Mesenteric fat pad (tissue), 1 donor: ENCODE results near the gene CST5. TPM values are rescaled to one million over a fixed set of nuclear protein-coding genes. Genes with fewer than 3 reads are reported as not detected.
"Not testable (repeated sequence)": the region's sequence is repeated elsewhere in the genome, so short reads cannot be mapped to it uniquely, and the experiment has no call there.

Experiments
- DNase-seq: peaks from one replicate; pipeline ENCODE4 v3.0.0-alpha.2; 2020; ENCODE audit warnings: low spot score
- long read RNA-seq: library from polyadenylated mRNA; unstranded; transcript quantifications from one replicate; pipeline ENCODE4 v2.0.0, GENCODE V29; 2020
- total RNA-seq: library from RNA; stranded (reverse); fragmentation: NEBNext Ultra II Directional; extraction: Animal tissue kit (Norgen Biotek cat#: 25700); gene quantifications from one replicate; pipeline ENCODE4 v1.2.1, GENCODE V29; 2021
- donor health status: DM: yes; HTN: yes; CAD: no.

Gene CST5, protein sequence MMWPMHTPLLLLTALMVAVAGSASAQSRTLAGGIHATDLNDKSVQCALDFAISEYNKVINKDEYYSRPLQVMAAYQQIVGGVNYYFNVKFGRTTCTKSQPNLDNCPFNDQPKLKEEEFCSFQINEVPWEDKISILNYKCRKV
- not detected for total RNA-seq
- long read RNA-seq, result 0 reads

DNA sequence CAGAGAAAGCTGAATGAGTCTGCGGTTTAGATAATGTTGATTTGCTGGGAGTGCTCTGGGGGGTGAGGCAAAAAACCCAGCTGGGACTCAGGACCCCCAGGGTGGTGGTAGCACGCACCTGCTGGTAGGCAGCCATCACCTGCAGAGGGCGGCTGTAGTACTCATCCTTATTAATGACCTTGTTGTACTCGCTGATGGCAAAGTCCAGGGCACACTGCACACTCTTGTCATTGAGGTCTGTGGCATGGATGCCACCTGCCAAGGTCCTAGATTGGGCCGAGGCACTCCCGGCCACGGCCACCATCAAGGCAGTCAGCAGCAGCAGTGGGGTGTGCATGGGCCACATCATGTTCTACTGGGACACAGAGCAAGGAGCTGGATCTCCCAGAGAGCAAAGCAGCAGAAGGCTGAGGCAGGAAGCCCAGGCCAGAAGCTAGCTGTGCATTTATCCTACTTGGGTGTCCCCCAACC lies at the start of gene CST5:
Gene CST5 (minus strand): TSS at position 421 of the 471 bp plus-strand sequence. CDS start 72 bp downstream, at position 349.
- no peak for DNase-seq

- no peak for DNase-seq
Measured at GRCh38 chr20:23928788-23929187, 49.2 kb upstream of the CST5 start.

- no peak for DNase-seq
Measured at GRCh38 chr20:23928353-23928752, 48.8 kb upstream of the CST5 start.

- DNase-seq, result no peak
Measured at GRCh38 chr20:23926944-23927872, 47.7 kb upstream of the CST5 start.

DNA sequence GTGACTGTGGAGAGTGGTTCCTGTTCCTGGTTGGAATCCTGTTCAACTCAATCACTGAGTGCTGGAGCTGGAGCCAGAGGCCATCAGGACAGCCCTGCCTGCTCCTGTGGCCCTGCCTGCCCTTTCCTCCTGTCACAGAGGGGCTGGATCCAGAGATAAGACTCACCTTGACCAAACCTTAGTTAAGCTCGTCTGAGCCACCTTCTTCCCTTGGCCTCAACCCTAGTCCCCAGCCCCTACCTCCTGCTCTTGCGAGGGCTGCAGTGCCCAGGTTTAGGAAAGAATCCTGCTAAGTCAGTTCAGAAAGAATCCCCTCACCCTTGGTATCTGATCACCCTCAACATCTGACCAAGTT lies 47.0 kb upstream of the CST5 start:
- DNase-seq, result no peak

DNA sequence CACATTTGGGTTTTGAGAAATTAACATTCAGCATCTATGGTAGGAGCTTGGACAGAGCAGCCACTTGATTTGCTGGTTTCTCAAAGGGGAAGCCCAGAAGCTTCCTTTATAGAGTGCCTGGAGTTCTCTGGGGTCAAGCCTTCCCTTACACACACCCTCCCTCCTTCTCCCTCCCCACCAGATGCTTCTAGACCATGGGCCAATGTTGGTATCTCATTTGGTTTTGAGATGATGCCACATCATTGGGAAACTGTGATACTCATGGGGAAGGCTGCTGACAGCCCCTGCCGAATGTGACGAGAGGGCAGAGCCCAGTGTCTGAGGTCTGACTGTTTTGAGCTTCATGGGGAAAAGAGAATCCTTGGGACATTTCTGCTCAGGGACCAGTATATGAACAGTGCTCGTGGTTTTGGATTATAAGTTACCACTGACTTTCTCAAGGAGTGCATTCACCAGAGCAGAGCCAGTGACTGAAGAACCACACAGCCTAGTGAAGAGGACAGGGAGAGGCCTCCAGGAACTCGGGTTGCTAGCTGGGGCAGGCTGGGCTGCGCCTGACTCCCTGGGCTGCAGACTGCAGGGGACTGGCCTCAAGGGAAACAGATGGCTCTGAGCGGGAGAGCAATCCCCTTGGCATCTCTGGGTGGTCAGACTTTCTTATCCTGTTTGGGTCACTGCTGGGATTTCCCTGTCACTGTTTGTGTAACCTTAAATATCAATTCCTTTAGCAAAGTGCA lies 46.4 kb upstream of the CST5 start:
- no peak for DNase-seq

GRCh38 chr20:23924751-23925150 lies 45.2 kb upstream of the CST5 start:
- DNase-seq, result no peak

DNA sequence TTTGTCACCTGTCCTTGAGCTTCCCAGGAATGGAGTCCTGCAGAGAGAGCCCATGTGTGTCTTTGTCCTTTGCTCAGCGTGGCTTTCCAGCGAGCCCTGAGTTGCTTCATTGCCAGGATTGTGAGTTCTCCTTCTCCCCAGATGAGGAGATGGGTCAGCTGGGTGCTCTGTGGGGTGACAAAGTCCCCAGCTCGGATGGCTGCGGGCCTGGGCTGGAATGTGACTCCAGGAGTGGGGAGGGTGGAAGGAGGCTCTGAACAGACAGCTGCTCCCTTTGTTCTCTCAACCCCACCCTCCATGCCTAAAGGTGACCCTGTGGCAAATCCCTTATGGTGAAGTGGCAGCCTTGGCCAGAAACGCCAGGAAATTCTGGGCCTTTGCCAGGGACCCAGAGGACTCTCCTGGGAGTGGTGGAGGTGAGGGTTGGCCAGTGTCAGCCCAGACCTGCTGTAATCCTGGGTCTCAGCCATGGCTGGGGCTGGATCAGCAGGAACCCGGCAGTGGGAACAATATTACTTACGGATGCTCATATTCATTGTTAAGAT lies 44.4 kb upstream of the CST5 start:
- DNase-seq, result no peak

GRCh38 chr20:23923311-23923710 lies 43.8 kb upstream of the CST5 start:
- no peak for DNase-seq

- DNase-seq, result no peak
Measured at GRCh38 chr20:23920408-23921325, 41.1 kb upstream of the CST5 start.

- DNase-seq, result no peak
Measured at GRCh38 chr20:23918896-23919295, 39.3 kb upstream of the CST5 start.

GRCh38 chr20:23918101-23918862 lies 38.7 kb upstream of the CST5 start:
- no peak for DNase-seq

- no peak for DNase-seq
Measured at GRCh38 chr20:23917024-23917725, 37.6 kb upstream of the CST5 start.

DNA sequence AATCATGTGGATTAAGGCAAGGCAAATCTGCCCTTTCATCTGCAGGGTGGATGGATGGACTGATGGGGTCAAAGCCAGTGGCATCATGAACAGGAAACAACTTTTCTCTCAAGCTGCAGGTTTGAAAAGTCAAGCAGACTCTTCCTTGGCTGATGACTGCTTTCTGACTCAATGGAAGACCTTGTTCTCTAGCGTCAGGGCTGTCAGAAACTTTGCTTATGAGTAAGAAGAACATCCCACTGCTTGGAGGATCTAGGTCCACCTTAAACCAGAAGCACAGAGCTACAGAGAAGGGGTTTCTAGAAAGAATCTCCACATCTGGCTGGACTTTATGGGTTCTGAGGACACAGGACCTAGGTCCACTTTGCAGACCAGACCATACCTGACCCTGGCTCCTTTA lies 36.3 kb upstream of the CST5 start:
- no peak for DNase-seq

- not testable (repeated sequence) for DNase-seq
Measured at GRCh38 chr20:23914469-23914868, 34.9 kb upstream of the CST5 start.

DNA sequence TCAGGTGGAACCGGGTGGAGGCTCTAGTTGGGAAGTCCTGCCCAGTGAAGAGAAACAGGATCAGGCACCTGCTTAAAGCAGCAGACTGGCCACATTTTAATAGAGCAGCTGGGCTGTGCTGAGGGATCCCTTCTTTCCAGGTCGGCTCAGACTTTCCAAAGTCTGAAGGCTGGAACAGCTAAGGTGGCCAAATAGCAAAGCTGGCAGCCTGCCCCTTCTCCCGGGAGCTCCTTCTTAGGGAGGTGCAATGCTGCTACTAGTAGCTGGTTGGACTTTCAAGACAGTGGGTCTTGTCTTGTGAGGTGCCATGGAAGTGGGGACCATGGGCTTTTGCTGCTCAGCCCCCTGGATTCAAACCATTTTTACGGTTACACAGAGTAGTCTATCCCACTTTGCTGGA lies 30.7 kb upstream of the CST5 start:
- no peak for DNase-seq

DNA sequence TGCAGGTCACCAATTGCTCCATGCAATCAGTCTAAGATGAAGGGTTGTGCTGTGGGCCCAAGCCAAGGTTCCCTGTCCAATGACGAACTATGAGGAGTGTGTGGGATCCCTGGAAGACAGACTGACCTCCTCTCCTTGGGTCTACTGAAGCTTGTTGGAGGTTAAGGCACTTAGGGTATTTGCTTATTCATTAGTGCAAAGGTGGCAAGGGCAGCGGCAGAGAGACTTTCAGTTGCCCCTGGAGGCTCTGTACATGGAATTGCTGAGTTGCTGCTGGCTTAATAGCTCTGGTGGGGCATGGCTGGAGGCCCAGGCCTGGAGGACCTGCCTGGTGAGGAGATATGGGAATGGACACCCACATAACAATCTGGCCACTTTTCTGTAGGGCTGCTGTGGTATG lies 29.8 kb upstream of the CST5 start:
- DNase-seq, result no peak

DNA sequence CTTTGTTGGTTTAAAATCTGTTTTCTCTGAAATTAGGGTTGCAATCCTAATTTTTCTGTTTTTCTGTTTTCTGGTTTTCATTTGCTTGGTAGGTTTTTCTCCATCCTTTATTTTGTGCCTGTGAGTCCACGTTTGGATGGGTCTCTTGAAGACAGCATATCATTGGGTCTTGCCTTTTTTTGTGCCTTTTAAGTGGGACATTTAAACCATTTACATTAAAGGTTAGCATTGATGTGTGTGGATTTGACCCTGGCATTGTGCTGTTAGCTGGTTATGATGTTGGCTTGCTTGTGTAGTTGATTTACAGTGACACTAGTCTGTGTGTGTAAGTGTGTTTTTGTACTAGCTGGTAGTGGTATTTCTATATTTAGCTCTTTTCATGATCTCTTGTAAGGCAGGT lies 28.0 kb upstream of the CST5 start:
- no peak for DNase-seq

DNA sequence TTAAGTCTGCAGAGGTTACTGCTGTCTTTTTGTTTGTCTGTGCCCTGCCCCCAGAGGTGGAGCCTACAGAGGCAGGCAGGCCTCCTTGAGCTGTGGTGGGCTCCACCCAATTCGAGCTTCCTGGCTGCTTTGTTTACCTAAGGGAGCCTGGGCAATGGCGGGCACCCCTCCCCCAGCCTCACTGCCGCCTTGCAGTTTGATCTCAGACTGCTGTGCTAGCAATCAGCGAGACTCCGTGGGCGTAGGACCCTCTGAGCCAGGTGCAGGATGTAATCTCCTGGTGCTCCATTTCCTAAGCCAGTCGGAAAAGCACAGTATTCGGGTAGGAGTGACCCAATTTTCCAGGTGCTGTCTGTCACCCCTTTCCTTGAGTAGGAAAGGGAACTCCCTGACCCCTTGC lies 22.8 kb upstream of the CST5 start:
- not testable (repeated sequence) for DNase-seq
